ENCODE measurements around the gene GABBR2. TPM values are rescaled to one million over a fixed set of nuclear protein-coding genes. Genes with fewer than 3 reads are reported as not detected.

The GABBR2 gene
- total and polyA plus RNA-seq, 4 experiments from 2014 or later: not detected

DNA sequence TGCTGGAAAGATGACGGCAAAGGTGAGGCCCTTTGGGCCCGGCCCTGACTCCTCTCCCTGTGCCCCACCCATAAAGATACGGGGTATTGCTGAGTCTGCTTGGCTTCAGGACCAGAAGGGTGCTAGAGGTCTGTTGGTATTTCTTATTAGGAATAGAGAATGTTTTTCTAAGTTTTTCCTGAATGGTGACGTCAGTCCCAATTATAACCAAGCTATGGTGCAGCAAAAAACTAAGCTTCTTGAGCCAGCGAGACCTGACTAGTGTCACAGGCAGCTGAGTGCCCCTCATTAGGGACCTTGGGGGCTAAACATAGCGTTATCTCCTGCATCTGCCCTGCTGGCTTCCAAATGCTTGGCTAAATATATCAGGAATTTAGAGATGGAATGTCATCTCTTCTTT lies 302.3 kb downstream of the GABBR2 start:
- no peak overlapping the region for H3K27ac Mint-ChIP-seq

DNA sequence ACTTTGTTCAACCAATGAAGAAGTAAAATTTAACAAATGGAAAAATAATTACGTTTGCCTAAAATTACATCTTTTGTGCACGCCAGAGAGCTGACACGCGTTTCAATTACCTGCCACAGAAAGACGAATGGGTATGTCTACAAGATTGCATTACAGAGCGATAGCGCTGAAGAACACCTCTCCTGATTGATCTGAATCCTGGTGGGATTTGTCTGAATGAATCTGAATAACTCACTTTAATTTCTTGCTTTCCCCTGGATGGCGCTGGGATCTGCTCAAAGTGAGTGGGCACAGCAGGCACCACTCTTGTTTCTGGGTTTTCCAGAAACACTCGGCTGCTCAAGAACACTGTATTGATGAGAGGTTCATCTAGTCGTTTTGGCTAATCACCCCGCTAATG lies 304.5 kb downstream of the GABBR2 start:
- Mint-ChIP-seq H3K9me3 (peaks cover 0 to 2% (median 0%) of the 10 kb centered on the region in 8 donors), H3K4me3 (no peak overlapping the region)

More for the DNA sequence above, 302.3 kb downstream of the GABBR2 start:
- Mint-ChIP-seq H3K4me1 (peaks cover 0 to 7% (median 3%) of the 10 kb centered on the region in 4 donors), H3K4me3 (no peak overlapping the region), H3K27me3 (peaks cover 12 to 14% of the 10 kb centered on the region in 2 donors), H3K36me3 (no peaks in the 10 kb centered on the region), H3K9me3 (peaks cover 0 to 2% (median 0%) of the 10 kb centered on the region in 8 donors)
- no peak overlapping the region for H3K4me3 ChIP-seq (ENCODE audit: low read length in 2 of 2)
- H3K4me1 ChIP-seq (ENCODE audit: insufficient read depth, low read length): no peaks in the 10 kb centered on the region
- H3K9me3 ChIP-seq (ENCODE audit: control insufficient read depth in 1 of 2, low read length in 2 of 2): no peaks in the 10 kb centered on the region
- intact Hi-C loops (cut with micrococcal nuclease): no loop called here
- POLR2A ChIA-PET (ENCODE audit: partially characterized antibody): no interaction called here
- no peak for DNase-seq
- no peak overlapping the region for H3K27ac ChIP-seq (ENCODE audit: low read depth, low read length)
- CTCF ChIA-PET (ENCODE audit: partially characterized antibody): no interaction called here
- no peaks in the 10 kb centered on the region for H3K27me3 ChIP-seq (ENCODE audit: insufficient read depth, low read length)
- no peaks in the 10 kb centered on the region for H3K36me3 ChIP-seq (ENCODE audit: insufficient read depth, low read length)

DNA sequence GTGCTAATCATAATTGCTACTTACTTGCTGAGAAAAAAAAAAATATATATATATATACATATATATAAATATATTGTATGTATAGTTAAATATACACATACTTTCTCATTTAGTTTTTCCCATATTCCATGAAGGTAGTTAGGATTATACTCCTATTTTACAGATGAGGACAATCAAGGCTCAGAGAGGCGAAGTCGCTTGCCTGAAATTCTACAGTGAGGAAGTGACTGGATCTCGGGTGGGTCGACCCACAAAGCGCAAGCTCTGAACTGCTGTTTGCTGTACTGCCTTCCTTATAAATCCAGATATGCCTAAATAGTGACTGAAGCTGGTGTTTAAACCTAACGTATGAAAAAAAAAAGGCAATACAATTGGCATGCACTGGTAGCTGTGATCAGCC lies 305.0 kb downstream of the GABBR2 start:
- Mint-ChIP-seq H3K9me3 (peaks cover 0 to 2% (median 0%) of the 10 kb centered on the region in 8 donors), H3K27ac (no peak overlapping the region), H3K4me3 (no peak overlapping the region), H3K27me3 (peaks cover 14 to 15% of the 10 kb centered on the region in 2 donors), H3K4me1 (no peaks in the 10 kb centered on the region), H3K36me3 (no peaks in the 10 kb centered on the region)
- H3K4me1 ChIP-seq (ENCODE audit: insufficient read depth, low read length): no peaks in the 10 kb centered on the region
- CTCF ChIA-PET (ENCODE audit: partially characterized antibody): no interaction called here
- no peak for DNase-seq
- H3K4me3 ChIP-seq (ENCODE audit: low read length in 2 of 2): no peak overlapping the region
- no peaks in the 10 kb centered on the region for H3K36me3 ChIP-seq (ENCODE audit: insufficient read depth, low read length)
- no peak overlapping the region for H3K27ac ChIP-seq (ENCODE audit: low read depth, low read length)
- POLR2A ChIA-PET (ENCODE audit: partially characterized antibody): interaction anchor here (0.6 kb wide), 1 partner anchor 37 kb away, joined by 4 read pairs; no protein-coding TSS in a partner anchor
- no peaks in the 10 kb centered on the region for H3K9me3 ChIP-seq (ENCODE audit: control insufficient read depth in 1 of 2, low read length in 2 of 2)
- intact Hi-C loops (cut with micrococcal nuclease): no loop called here
- no peaks in the 10 kb centered on the region for H3K27me3 ChIP-seq (ENCODE audit: insufficient read depth, low read length)

More for the DNA sequence above, 304.5 kb downstream of the GABBR2 start:
- CTCF ChIA-PET (ENCODE audit: partially characterized antibody): no interaction called here
- Histone ChIP-seq H3K4me3 (ENCODE audit: low read length in 2 of 2) (no peak overlapping the region), H3K27ac (ENCODE audit: low read depth, low read length) (no peak overlapping the region), H3K36me3 (ENCODE audit: insufficient read depth, low read length) (no peaks in the 10 kb centered on the region), H3K27me3 (ENCODE audit: insufficient read depth, low read length) (no peaks in the 10 kb centered on the region), H3K9me3 (ENCODE audit: control insufficient read depth in 1 of 2, low read length in 2 of 2) (no peaks in the 10 kb centered on the region), H3K4me1 (ENCODE audit: insufficient read depth, low read length) (no peaks in the 10 kb centered on the region)
- POLR2A ChIA-PET (ENCODE audit: partially characterized antibody): no interaction called here
- no peaks in the 10 kb centered on the region for H3K36me3 Mint-ChIP-seq
- DNase-seq: no peak
- intact Hi-C loops (cut with micrococcal nuclease): no loop called here
- H3K27ac Mint-ChIP-seq: no peak overlapping the region
- peaks cover 0 to 2% (median 0%) of the 10 kb centered on the region in 4 donors for H3K4me1 Mint-ChIP-seq
- H3K27me3 Mint-ChIP-seq: peaks cover 18% of the 10 kb centered on the region in 2 donors

DNA sequence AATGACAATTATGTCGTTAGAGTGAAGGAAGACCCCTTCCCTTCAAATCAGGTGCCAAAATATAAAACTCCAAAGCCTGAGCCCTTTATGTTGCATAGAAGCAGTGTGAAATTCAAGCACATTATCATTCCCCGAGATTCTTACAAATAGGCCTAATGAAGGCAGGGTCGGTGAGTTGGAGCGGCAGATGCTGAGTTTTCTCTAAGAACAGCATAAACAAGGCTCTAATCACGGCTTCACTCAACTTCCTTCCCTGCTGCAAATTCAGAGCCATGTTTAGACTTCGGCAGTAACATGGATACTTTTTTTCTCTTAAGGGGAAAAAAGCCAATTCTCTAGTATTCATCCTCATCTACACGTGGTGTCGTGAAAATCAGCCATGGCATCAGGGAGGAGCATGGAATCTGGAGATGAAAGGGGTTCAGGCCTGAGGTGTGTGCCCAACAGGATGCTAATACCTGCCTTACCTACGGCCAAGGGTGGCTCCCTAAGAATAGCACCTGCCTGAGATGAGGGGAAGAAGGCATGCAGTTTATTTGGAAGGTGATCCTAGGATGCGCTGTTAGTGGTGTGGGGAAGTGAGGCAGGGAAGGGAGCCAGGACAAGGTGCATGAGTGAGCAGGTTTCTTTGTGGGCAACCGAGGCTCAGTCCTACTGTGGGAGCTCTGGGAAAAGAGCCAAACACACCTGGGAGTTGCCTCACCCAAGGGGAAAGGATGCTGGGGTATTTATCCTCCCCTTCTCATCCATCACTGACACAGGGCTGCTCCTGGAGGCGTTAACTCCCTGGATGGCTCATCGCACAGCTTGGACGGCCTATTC lies 306.5 kb downstream of the GABBR2 start:
- POLR2A ChIA-PET (ENCODE audit: partially characterized antibody): no interaction called here
- Mint-ChIP-seq H3K4me1 (no peaks in the 10 kb centered on the region), H3K27ac (no peak overlapping the region)

DNA sequence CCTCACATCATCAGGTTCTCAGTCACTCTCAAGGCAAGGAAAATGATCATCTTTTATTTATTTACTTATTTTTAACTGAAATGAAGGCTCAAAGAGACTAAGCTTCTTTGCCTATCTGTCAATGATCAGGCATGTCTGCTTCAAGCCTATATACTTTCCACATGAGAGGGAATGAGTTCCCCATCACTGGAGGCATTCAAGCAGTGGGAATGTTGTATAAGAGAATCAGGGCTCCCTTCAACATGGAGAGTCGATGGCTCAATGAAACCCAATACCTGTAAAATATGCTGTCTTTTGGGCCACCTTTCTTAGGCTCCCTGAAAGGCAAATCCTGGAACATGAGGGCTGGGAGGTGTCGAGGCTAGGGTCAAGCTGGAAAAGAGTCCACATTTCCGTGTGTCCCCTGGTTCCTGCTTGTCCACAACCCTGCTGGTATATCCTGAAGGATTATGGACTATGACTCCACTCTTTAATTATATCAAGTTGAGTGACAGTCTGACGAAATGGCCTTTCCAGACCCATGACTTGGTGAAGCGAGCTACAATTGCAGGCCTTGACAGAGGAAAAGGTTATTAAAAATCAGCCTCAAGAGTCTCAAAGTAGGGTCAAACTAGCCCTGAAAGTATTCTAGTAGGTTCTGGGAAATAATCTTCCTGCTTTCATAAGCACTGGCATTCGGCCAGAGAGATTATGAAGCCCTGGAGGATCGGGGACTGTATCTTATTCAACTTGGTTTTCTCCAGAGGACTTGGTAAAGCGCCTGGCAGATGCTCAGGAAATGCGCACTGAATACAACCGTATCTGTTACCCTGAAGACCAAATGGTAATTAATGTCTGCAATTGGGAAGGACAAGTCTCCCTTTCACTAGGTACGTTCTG lies 307.4 kb downstream of the GABBR2 start:
- Mint-ChIP-seq H3K9me3 (peaks cover 0 to 4% (median 0%) of the 10 kb centered on the region in 8 donors), H3K36me3 (no peaks in the 10 kb centered on the region), H3K27ac (no peak overlapping the region), H3K4me3 (no peak overlapping the region), H3K4me1 (no peaks in the 10 kb centered on the region), H3K27me3 (peaks cover 21 to 26% of the 10 kb centered on the region in 2 donors)
- H3K9me3 ChIP-seq (ENCODE audit: control insufficient read depth in 1 of 2, low read length in 2 of 2): no peaks in the 10 kb centered on the region
- ChIA-PET POLR2A (ENCODE audit: partially characterized antibody) (no interaction called here), CTCF (ENCODE audit: partially characterized antibody) (no interaction called here)
- intact Hi-C loops (cut with micrococcal nuclease): no loop called here
- H3K4me1 ChIP-seq (ENCODE audit: insufficient read depth, low read length): no peaks in the 10 kb centered on the region
- peaks cover 3% of the 10 kb centered on the region for H3K27me3 ChIP-seq (ENCODE audit: insufficient read depth, low read length)
- H3K4me3 ChIP-seq (ENCODE audit: low read length in 2 of 2): no peak overlapping the region
- H3K36me3 ChIP-seq (ENCODE audit: insufficient read depth, low read length): no peaks in the 10 kb centered on the region
- DNase-seq: no peak
- H3K27ac ChIP-seq (ENCODE audit: low read depth, low read length): no peak overlapping the region

More for the DNA sequence above, 306.5 kb downstream of the GABBR2 start:
- Mint-ChIP-seq H3K9me3 (peaks cover 0 to 4% (median 0%) of the 10 kb centered on the region in 8 donors), H3K36me3 (no peaks in the 10 kb centered on the region), H3K27me3 (peaks cover 18 to 22% of the 10 kb centered on the region in 2 donors), H3K4me3 (no peak overlapping the region)
- Histone ChIP-seq H3K4me3 (ENCODE audit: low read length in 2 of 2) (no peak overlapping the region), H3K27me3 (ENCODE audit: insufficient read depth, low read length) (peaks cover 3% of the 10 kb centered on the region), H3K9me3 (ENCODE audit: control insufficient read depth in 1 of 2, low read length in 2 of 2) (no peaks in the 10 kb centered on the region), H3K27ac (ENCODE audit: low read depth, low read length) (no peak overlapping the region), H3K4me1 (ENCODE audit: insufficient read depth, low read length) (no peaks in the 10 kb centered on the region), H3K36me3 (ENCODE audit: insufficient read depth, low read length) (no peaks in the 10 kb centered on the region)
- CTCF ChIA-PET (ENCODE audit: partially characterized antibody): no interaction called here
- intact Hi-C loops (cut with micrococcal nuclease): no loop called here
- no peak for DNase-seq

DNA sequence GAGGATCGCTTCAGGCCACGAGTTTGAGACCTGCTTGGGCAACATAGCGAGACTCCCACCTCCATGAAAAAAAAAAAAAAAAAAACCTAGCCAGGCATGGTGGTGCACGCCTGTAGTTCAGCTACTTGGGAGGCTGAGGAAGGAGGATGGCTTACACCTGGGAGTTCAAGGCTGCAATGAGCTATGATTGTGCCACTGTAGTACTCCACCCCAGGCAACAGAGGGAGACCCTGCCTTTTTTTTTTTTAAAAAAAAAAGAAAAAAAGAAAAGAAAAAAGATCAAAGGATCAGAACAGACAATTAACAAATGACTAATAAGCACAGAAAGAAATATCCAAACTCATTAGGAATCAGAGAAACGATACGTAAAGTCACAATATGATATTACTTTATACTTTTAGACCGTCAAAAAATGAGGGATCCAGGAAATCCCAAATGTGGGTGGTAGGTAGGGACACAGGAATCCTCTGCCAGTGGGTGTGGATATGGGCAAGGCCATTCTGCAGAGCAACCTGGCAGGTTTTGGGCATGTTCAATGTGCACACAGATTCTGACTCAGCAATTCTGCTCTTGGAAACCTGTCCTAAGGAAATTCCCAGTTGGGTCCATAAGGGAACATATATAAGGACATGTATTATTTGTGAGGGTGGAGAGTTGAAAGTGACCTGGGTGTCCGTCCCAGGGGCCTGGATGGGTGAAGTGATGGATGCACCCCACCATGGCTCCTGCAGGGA lies 308.6 kb downstream of the GABBR2 start:
- H3K36me3 Mint-ChIP-seq: no peaks in the 10 kb centered on the region
- no peak for DNase-seq
- H3K4me3 Mint-ChIP-seq: no peak overlapping the region
- CTCF ChIA-PET (ENCODE audit: partially characterized antibody): no interaction called here
- H3K27me3 Mint-ChIP-seq: peaks cover 24 to 33% of the 10 kb centered on the region in 2 donors
- Histone ChIP-seq H3K36me3 (ENCODE audit: insufficient read depth, low read length) (no peaks in the 10 kb centered on the region), H3K27me3 (ENCODE audit: insufficient read depth, low read length) (peaks cover 3% of the 10 kb centered on the region), H3K9me3 (ENCODE audit: control insufficient read depth in 1 of 2, low read length in 2 of 2) (no peaks in the 10 kb centered on the region), H3K4me1 (ENCODE audit: insufficient read depth, low read length) (no peaks in the 10 kb centered on the region), H3K4me3 (ENCODE audit: low read length in 2 of 2) (no peak overlapping the region), H3K27ac (ENCODE audit: low read depth, low read length) (no peak overlapping the region)
- intact Hi-C loops (cut with micrococcal nuclease): no loop called here
- POLR2A ChIA-PET (ENCODE audit: partially characterized antibody): no interaction called here
- peaks cover 0 to 4% (median 0%) of the 10 kb centered on the region in 8 donors for H3K9me3 Mint-ChIP-seq
- H3K4me1 Mint-ChIP-seq: no peaks in the 10 kb centered on the region
- H3K27ac Mint-ChIP-seq: no peak overlapping the region

DNA sequence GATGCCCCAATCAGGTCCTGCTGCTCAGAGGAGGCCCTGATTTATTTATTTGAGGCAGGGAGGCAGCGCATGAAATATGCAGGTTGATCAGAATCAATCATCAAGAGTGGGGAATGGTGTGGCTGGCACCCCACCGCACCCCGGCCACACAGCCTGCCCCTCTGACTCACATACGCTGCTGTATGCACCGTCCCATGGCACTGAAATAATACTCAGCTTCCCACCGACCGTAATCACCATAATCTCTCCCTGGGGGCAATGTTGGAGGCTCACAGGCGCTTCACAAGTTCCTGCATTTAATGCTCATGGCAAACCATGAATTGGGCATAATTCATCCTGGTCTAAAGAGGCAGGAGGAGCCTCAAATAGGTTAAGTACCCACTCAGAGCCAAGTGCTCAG lies 312.1 kb downstream of the GABBR2 start:
- DNase-seq: no peak
- CTCF ChIA-PET (ENCODE audit: partially characterized antibody): no interaction called here
- peaks cover 23 to 31% of the 10 kb centered on the region in 2 donors for H3K27me3 Mint-ChIP-seq
- H3K9me3 Mint-ChIP-seq: peaks cover 0 to 13% (median 1%) of the 10 kb centered on the region in 8 donors
- no peak overlapping the region for H3K4me3 Mint-ChIP-seq
- no peak overlapping the region for H3K27ac Mint-ChIP-seq
- H3K4me1 Mint-ChIP-seq: peaks cover 5 to 7% (median 5%) of the 10 kb centered on the region in 4 donors
- intact Hi-C loops (cut with micrococcal nuclease): no loop called here
- POLR2A ChIA-PET (ENCODE audit: partially characterized antibody): no interaction called here
- no peaks in the 10 kb centered on the region for H3K36me3 ChIP-seq (ENCODE audit: insufficient read depth, low read length)
- no peak overlapping the region for H3K4me3 ChIP-seq (ENCODE audit: low read length in 2 of 2)
- H3K27me3 ChIP-seq (ENCODE audit: insufficient read depth, low read length): peaks cover 3% of the 10 kb centered on the region
- no peak overlapping the region for H3K27ac ChIP-seq (ENCODE audit: low read depth, low read length)
- no peaks in the 10 kb centered on the region for H3K36me3 Mint-ChIP-seq
- peaks cover 5% of the 10 kb centered on the region for H3K4me1 ChIP-seq (ENCODE audit: insufficient read depth, low read length)
- no peaks in the 10 kb centered on the region for H3K9me3 ChIP-seq (ENCODE audit: control insufficient read depth in 1 of 2, low read length in 2 of 2)

Measured in CD4-positive, alpha-beta memory T cell (primary cell).